RWPE2 (cell line): Measurements from ENCODE around the gene PITPNB.

Experiments
- ATAC-seq: fragments of 200-7000 bp; cut with Tn5 transposase; 3 replicates; pipeline ENCODE4 v1.9.1; 2021; ENCODE audit warnings: low read depth
- DNase-seq: peaks from one replicate; pipeline ENCODE4 v3.0.0-alpha.2; 2020; ENCODE audit warnings: low spot score
- H3K27ac ChIP-seq: fragments of 450-650 bp; 2 replicates; pipeline ENCODE4 v1.5.1; 2017; ENCODE audit warnings: mild to moderate bottlenecking; ENCODE audit not compliant: poor library complexity, severe bottlenecking
- H3K27me3 ChIP-seq: fragments of 250-450 bp; sonication (Bioruptor Pico); 2 replicates; pipeline ENCODE4 v1.5.1; 2021; ENCODE audit warnings: mild to moderate bottlenecking, moderate library complexity; ENCODE audit not compliant: insufficient read depth, poor library complexity, severe bottlenecking
- H3K36me3 ChIP-seq: fragments of 250-450 bp; sonication (Bioruptor Pico); 2 replicates; pipeline ENCODE4 v1.5.1; 2020; ENCODE audit warnings: low read depth, mild to moderate bottlenecking, moderate library complexity
- H3K4me1 ChIP-seq: fragments of 250-450 bp; sonication (Bioruptor Pico); 2 replicates; pipeline ENCODE4 v1.5.1; 2021; ENCODE audit warnings: mild to moderate bottlenecking, moderate library complexity; ENCODE audit not compliant: insufficient read depth, poor library complexity, severe bottlenecking
- H3K4me3 ChIP-seq: fragments of 250-450 bp; sonication (Bioruptor Pico); 2 replicates; pipeline ENCODE4 v1.5.1; 2021; ENCODE audit warnings: mild to moderate bottlenecking, moderate library complexity; ENCODE audit not compliant: severe bottlenecking
- H3K9me3 ChIP-seq: fragments of 250-450 bp; sonication (Bioruptor Pico); 2 replicates; pipeline ENCODE4 v1.5.1; 2021; ENCODE audit warnings: mild to moderate bottlenecking, moderate library complexity; ENCODE audit not compliant: severe bottlenecking
- CTCF ChIP-seq: fragments of 450-650 bp; IDR thresholded peaks from one replicate; pipeline ENCODE4 v1.5.1; 2017; ENCODE audit warnings: mild to moderate bottlenecking, moderate library complexity; ENCODE audit not compliant: poor library complexity, severe bottlenecking

Gene PITPNB

GRCh38 chr22:27870234-27871191 is 48.5 kb downstream of the PITPNB start:
- Histone ChIP-seq H3K27ac (no peak overlapping the region), H3K36me3 (peaks cover 76% of the 10 kb centered on the region), H3K4me1 (peaks cover 30% of the 10 kb centered on the region), H3K4me3 (no peak overlapping the region), H3K9me3 (no peaks in the 10 kb centered on the region), H3K27me3 (no peaks in the 10 kb centered on the region)
- no peak for TF ChIP-seq CTCF
- ATAC-seq = no peak
- no peak for DNase-seq

- Histone ChIP-seq H3K27ac (peak overlapping the region; percentile 72), H3K4me1 (peaks cover 33% of the 10 kb centered on the region), H3K9me3 (no peaks in the 10 kb centered on the region), H3K4me3 (no peak overlapping the region), H3K27me3 (no peaks in the 10 kb centered on the region), H3K36me3 (peaks cover 73% of the 10 kb centered on the region)
- DNase-seq = no peak
- ATAC-seq = no peak
- no peak for TF ChIP-seq CTCF
Measured at GRCh38 chr22:27868732-27869282, 50.2 kb downstream of the PITPNB start.

- DNase-seq (no peak), ATAC-seq (no peak)
- peaks cover 33% of the 10 kb centered on the region for H3K4me1 ChIP-seq
- peaks cover 72% of the 10 kb centered on the region for H3K36me3 ChIP-seq
- peak overlapping the region; percentile 72 for H3K27ac ChIP-seq
- H3K4me3 ChIP-seq = no peak overlapping the region
- H3K9me3 ChIP-seq = no peaks in the 10 kb centered on the region
- no peak for TF ChIP-seq CTCF
- no peaks in the 10 kb centered on the region for H3K27me3 ChIP-seq
Measured at GRCh38 chr22:27867953-27868731, 50.9 kb downstream of the PITPNB start.

- Histone ChIP-seq H3K27me3 (no peaks in the 10 kb centered on the region), H3K9me3 (no peaks in the 10 kb centered on the region), H3K4me1 (peaks cover 33% of the 10 kb centered on the region), H3K4me3 (no peak overlapping the region), H3K27ac (peak overlapping the region; percentile 72), H3K36me3 (peaks cover 71% of the 10 kb centered on the region)
- DNase-seq (no peak), ATAC-seq (no peak)
- TF ChIP-seq CTCF = no peak
Measured at GRCh38 chr22:27867085-27867952, 51.7 kb downstream of the PITPNB start.
